Daoy (cell line): ENCODE results near the gene PDCD6IP. TPM values are rescaled to one million over a fixed set of nuclear protein-coding genes. Genes with fewer than 3 reads are reported as not detected.
"Not testable (repeated sequence)": the region's sequence is repeated elsewhere in the genome, so short reads cannot be mapped to it uniquely, and the experiment has no call there.

Experiments used
- DNase-seq: peaks from one replicate; pipeline ENCODE4 v3.0.0-alpha.2; 2015; ENCODE audit warnings: low read depth
- total RNA-seq: library from RNA; depleted of rRNA; stranded (reverse); fragments of >200 nt; shearing (Covaris generic); gene quantifications from 2 replicates; pipeline ENCODE4 v1.2.3, GENCODE V29; 2014; rRNA removed

PDCD6IP gene
- 45.4 and 84.6 TPM in 2 replicates for total RNA-seq

GRCh38 chr3:33798418-33799201, at the start of gene PDCD6IP:
TSS of gene PDCD6IP (plus strand) at chr3:33798630. CDS start at chr3:33798729, 99 bp downstream.
- DNase-seq: peak; percentile 91

DNA sequence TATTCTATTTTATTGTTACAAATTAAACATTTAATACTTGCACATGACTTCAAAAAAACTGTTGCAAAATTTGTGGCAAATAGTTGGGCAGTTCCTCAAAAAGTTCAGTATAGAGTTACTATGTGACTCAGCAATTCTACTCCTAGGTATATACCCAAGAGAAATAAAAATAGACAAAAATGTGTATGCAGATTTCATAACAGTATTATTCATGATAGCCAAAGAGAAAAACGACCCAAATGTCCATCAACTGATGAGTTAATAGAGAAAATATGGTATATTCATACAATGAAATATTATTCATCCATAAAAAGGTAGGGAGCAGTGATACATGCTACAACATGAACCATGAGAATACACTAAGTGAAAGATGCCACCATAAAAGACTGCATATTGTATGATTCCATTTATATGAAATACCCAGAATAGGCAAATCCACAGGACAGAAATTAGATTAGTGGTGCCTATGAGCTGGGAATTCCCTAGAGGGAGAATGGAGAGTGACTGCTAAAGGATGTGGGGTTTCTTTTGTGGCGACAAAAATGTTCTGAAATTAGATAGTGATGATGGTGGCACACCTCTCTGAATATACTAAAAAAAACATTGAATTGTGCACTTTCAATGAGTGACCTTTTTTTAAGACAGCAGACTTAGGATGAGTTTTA, 48.8 kb upstream of the PDCD6IP start:
- DNase-seq: no peak

GRCh38 chr3:33750211-33750548, 48.2 kb upstream of the PDCD6IP start:
- no peak for DNase-seq

GRCh38 chr3:33751336-33751735, 47.1 kb upstream of the PDCD6IP start:
- no peak for DNase-seq

- DNase-seq: not testable (repeated sequence)
Measured at GRCh38 chr3:33754391-33754790, 44.0 kb upstream of the PDCD6IP start.

DNA sequence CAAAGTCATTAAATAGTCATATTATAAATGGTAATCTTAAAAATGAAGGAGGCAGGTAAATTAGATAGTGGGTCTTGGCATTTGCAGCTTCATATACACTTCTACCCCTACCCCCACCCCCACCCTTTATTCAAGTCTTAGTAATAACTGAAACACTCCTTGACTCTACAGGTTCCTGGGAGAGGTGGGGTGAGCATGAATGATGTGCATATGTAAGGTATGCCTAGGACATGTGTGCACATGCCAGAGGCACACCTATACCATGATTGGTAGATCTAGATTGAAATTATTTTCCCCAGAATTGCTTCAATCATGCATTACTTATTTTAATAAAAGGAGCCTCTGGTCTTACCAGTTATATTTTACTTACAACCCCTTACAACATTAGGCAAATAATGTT, 40.1 kb upstream of the PDCD6IP start:
- no peak for DNase-seq

DNA sequence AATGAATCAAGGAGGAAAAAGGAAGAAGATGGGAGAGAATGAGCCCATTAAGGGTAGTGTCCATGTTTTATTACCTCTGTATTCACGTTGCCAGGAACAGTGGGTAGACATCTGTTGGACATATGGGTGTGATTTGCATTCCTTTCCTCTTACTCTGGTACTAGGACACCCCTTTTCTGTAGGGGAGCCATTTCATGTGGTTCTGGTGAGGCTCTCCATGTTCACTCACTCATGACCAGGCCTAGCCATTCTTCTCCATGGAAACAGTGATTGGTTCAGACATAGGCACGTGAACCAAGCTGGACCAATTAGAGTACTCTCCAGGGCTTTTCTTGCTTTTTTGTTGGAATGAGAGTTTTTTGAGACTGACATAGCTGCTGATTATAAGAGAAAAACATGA, 39.6 kb upstream of the PDCD6IP start:
- DNase-seq: no peak

- no peak for DNase-seq
Measured at GRCh38 chr3:33768578-33769330, 29.7 kb upstream of the PDCD6IP start.

DNA sequence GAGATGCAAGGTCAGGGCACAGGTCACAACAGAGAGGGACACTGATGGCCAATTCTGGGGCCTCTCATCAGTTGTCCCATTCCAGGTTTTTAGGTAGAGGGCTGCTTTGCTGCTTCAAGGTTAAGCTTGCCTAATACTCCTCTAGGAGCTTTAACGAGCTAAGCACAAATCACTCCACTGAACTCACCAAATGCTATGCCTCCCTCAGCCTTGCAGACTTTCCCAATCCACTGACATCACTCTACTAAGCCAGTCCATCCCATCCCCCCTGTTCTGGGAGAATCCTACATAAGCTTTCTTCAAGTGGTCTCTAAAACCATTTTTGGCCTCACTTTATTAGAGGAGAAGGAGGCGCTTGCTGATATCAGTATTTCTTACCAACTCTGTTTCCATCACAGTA, 24.8 kb upstream of the PDCD6IP start:
- DNase-seq: no peak

GRCh38 chr3:33775363-33775762, 23.1 kb upstream of the PDCD6IP start:
- no peak for DNase-seq

- DNase-seq: no peak
Measured at GRCh38 chr3:33777996-33778395, 20.4 kb upstream of the PDCD6IP start.

- no peak for DNase-seq
Measured at GRCh38 chr3:33779751-33780150, 18.7 kb upstream of the PDCD6IP start.

- not testable (repeated sequence) for DNase-seq
Measured at GRCh38 chr3:33781413-33781812, 17.0 kb upstream of the PDCD6IP start.

DNA sequence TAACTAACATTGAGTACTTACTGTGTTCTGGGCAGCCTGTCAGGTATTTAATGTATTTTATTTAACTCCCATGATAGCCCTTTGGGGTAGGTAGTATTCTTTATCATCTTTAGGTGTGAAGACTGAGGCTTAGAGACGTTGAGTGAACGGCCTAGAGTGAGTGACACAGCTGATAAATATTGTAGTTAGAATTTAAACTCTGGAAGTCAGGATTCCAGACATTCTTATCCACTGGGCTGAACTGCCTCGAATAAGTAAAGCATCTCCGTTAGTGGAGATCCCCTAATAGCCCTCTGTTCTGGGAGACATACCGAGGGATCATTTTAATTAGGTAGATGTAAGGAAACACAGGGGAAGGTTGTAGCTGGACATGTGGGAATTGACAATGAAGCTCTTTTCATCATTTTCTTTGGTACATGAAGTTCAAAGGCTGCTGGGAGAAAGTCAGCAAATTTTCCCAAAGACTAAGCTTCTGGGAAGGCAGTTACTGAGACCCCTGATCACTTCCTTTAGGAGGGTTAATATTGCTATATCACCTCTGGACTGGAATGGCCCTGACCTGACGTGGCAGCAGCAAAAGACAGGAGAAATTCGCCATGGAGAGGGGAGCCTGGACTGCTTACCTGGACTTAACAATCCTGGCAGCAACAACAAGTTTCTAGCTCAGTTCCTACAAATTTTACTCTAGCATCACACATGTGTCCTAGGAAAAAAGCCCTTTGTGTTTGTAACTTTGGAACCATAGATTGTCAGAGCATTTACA, 11.7 kb upstream of the PDCD6IP start:
- DNase-seq: no peak

DNA sequence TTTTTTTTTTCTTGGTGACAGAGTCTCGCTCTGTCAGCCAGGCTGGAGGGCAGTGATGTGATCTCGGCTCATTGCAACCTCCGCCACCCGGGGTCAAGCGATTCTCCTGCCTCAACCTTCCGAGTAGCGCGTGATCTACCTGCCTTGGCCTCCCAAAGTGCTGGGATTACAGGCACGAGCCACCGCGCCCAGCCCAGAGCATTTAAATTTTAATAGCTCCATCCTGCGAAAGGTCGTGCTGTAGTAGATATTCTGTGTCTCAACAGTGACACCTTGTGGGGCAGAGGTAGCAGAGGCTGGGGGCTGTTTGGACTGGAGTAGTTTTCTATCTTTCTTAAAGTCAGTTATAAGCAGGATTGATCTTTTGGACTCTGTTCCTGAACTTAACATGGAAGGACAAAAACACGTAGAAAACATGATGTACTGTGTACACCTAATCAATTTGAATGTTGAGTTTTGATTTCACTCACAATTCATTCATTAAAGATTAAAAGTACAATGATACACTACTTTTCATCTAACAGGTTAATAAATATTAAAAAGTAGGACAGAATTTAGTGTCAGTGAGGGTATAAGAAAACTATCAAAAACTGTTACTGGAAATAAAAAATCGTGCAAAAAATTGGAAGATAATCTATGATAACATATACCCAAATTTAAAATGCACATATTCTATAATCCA, 11.0 kb upstream of the PDCD6IP start:
- peak; percentile 54 for DNase-seq

DNA sequence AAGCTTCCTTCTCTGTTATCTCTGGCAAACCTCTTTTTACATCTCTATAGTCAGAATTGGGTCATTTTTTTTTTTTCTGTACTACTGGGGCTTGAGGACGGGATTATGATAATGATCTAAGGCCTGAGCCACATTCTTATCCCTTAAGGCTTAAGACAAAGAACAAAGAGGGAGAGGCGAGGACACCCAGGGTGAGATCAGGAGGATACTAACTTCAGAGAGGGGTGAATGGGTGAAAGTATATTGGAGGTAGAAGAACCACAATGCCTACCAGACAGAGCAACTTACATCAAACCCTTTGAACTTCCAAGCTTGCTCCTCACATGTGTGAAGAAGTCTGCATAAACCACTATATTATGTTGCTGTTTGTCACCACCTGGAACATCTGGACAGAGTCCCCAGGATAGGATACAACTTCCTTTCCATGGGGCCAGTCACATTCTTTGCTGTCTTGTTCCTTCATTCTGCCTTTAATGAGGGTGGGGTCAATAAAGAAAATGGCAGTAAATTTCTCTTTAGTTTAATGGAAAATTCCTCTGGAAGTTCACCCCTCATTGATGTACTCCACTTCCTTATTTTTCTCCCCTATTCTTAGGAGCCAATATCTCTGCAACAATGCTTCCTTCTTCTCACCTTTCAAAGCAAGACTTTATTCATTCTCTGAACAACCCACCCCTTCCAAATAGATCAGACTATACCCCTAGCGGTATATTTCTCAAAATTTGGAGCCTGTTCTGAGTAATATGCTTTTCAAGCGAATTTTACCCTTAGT, 9.1 kb upstream of the PDCD6IP start:
- no peak for DNase-seq

DNA sequence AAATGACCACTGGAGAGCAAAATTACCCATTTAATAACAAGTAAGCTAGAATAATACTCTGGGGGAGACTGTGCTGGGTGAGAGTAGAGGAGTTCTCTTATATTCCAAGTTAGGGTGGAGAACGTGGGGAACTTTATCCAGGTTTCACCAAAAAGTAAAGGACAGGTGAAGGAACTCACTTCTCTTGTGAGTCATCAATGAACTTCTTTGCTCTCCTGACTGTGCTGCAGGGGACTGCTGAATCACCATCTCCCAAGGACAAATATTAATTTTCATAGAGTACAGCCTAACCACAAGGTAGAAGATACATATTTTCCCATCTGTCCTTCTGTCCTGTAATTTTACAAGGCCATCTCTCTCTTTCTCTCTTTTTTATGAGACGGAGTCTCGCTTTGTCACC, 8.3 kb upstream of the PDCD6IP start:
- DNase-seq: no peak

- DNase-seq: peak; percentile 21
Measured at GRCh38 chr3:33791477-33792166, 6.8 kb upstream of the PDCD6IP start.

DNA sequence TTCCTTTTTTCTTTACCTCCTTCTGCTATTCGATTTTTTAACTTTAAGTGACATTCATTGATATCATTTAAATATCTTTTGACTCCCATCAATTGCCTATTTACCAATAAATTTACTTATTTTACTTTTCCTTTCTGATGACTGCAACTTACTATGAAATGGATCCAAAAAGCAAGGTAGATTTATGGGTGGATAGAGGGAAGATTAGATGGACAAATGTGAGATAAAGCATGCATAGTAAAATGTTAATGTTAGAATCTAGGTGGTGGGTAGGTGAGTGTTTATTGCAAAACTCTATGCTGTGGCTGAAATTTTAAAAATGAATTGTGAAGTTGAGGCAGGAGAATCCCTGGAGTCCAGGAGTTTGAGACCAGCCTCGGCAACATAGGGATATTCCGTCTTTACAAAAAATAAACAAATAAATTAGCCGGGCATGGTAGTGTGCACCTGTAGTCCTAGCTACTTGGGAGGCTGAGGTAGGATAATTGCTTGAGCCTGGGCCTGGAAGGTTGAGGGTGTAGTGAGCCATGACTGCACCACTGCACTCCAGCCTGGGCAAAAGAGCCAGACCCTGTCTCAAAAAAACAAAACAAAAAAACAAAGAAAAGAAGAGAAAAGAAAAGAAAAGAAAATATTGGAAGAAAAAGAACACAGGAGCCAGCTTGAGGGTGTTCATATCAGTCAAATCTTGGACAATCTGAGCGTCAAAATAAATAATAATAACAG, 6.1 kb upstream of the PDCD6IP start:
- DNase-seq: no peak
